SKM-1 treated with dmso at 0.1 percent for 144 hours (cell line): ENCODE results near the gene FAM76B.
A peak's percentile ranks its signal among the peaks of the same experiment; 100 is the strongest.
"Not testable (repeated sequence)": the region's sequence is repeated elsewhere in the genome, so short reads cannot be mapped to it uniquely, and the experiment has no call there.

ENCODE experiments used
- DNase-seq: peaks from one replicate; lab custom pipeline; 2025; ENCODE audit not compliant: unreplicated experiment; lab: John Stamatoyannopoulos, UW

FAM76B gene

GRCh38 chr11:95789506-95790122 is at the start of gene FAM76B:
Gene FAM76B (minus strand): TSS chr11:95789782. CDS start chr11:95789478, 304 bp downstream.
- DNase-seq = peak; percentile 98

- DNase-seq = peak; percentile 63
These were observed 46.3 kb upstream of the FAM76B start for GRCh38 chr11:95835768-95836488.

GRCh38 chr11:95835351-95835750 is 45.8 kb upstream of the FAM76B start:
- DNase-seq = no peak

- no peak for DNase-seq
These were observed 43.8 kb upstream of the FAM76B start for GRCh38 chr11:95833378-95833777.

GRCh38 chr11:95832763-95833162 is 43.2 kb upstream of the FAM76B start:
- DNase-seq = no peak

GRCh38 chr11:95831198-95831883 is 41.8 kb upstream of the FAM76B start:
- no peak for DNase-seq

GRCh38 chr11:95829580-95830259 is 40.1 kb upstream of the FAM76B start:
- DNase-seq = no peak

- DNase-seq = no peak
These were observed 38.1 kb upstream of the FAM76B start for GRCh38 chr11:95827696-95828095.

- DNase-seq = no peak
These were observed 32.1 kb upstream of the FAM76B start for GRCh38 chr11:95821640-95822039.

GRCh38 chr11:95816037-95816436 is 26.5 kb upstream of the FAM76B start:
- no peak for DNase-seq

- not testable (repeated sequence) for DNase-seq
These were observed 21.5 kb upstream of the FAM76B start for GRCh38 chr11:95811052-95811451.

- not testable (repeated sequence) for DNase-seq
These were observed 16.9 kb upstream of the FAM76B start for GRCh38 chr11:95806464-95806863.

GRCh38 chr11:95805869-95806268 is 16.3 kb upstream of the FAM76B start:
- no peak for DNase-seq

GRCh38 chr11:95803973-95804372 is 14.4 kb upstream of the FAM76B start:
- no peak for DNase-seq

- DNase-seq = no peak
These were observed 13.2 kb upstream of the FAM76B start for GRCh38 chr11:95802806-95803205.

- no peak for DNase-seq
These were observed 10.9 kb upstream of the FAM76B start for GRCh38 chr11:95800438-95800837.

- no peak for DNase-seq
These were observed 10.0 kb upstream of the FAM76B start for GRCh38 chr11:95799546-95799945.

- no peak for DNase-seq
These were observed 6.9 kb upstream of the FAM76B start for GRCh38 chr11:95796501-95796900.

GRCh38 chr11:95795627-95796295 is 6.2 kb upstream of the FAM76B start:
- DNase-seq = no peak

GRCh38 chr11:95794086-95794485 is 4.5 kb upstream of the FAM76B start:
- no peak for DNase-seq

GRCh38 chr11:95793116-95793515 is 3.5 kb upstream of the FAM76B start:
- no peak for DNase-seq
